ENCODE measurements around the gene LRRC42. TPM values are rescaled to one million over a fixed set of nuclear protein-coding genes. Genes with fewer than 3 reads are reported as not detected.

LRRC42 gene
- total and polyA plus RNA-seq, 9 of the 15 experiments (the other 6 are each of a cell fraction or from before 2014, with no cell fraction given): 17.3 to 51.9 (median 35.5) TPM

DNA sequence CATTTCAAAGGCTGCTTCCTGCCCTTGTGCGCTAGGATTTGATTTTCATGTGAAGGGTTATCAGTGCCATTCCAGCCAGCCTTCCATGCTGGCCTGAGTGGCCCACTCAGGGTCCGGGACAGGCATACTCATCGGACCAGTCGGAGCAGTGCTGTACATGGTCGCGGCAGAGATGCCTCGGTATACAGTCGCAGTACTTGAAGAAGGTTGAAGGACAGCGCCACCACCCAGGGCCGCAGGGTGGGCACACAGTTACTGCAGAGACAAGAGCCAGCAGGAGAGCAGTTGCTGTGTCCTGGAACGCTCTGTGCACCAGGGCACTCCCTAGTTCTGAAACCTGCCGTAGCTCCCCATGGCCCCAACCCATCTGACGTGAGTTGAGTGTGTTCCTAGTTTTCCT is 62.7 kb downstream of the LRRC42 start (continued):
- peak in 2 of 3 experiments; percentile 18 to 22; a peak in 2 of 6 replicates for TF ChIP-seq CTCF (IDR thresholded peaks at IDR 0.05 in 2 of 3, conservative IDR thresholded peaks at IDR 0.05 in 1 of 3; ENCODE audit: insufficient read depth in 2 of 3, low read depth in 1 of 3, low read length in 3 of 3)
- TF ChIP-seq, protein P1, sequence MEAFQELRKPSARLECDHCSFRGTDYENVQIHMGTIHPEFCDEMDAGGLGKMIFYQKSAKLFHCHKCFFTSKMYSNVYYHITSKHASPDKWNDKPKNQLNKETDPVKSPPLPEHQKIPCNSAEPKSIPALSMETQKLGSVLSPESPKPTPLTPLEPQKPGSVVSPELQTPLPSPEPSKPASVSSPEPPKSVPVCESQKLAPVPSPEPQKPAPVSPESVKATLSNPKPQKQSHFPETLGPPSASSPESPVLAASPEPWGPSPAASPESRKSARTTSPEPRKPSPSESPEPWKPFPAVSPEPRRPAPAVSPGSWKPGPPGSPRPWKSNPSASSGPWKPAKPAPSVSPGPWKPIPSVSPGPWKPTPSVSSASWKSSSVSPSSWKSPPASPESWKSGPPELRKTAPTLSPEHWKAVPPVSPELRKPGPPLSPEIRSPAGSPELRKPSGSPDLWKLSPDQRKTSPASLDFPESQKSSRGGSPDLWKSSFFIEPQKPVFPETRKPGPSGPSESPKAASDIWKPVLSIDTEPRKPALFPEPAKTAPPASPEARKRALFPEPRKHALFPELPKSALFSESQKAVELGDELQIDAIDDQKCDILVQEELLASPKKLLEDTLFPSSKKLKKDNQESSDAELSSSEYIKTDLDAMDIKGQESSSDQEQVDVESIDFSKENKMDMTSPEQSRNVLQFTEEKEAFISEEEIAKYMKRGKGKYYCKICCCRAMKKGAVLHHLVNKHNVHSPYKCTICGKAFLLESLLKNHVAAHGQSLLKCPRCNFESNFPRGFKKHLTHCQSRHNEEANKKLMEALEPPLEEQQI (IDR thresholded peaks at IDR 0.05): no peak
- TF ChIP-seq SIX5 (IDR thresholded peaks at IDR 0.05; ENCODE audit: borderline replicate concordance in 1 of 2, insufficient read depth in 1 of 2, low read depth in 1 of 2, low read length in 2 of 2): no peak
- no peak for TF ChIP-seq HIVEP1 (CRISPR knock-in tag; IDR thresholded peaks at IDR 0.05)
- no peak for TF ChIP-seq ILF3 (IDR thresholded peaks at IDR 0.05; ENCODE audit: borderline replicate concordance)
- TF ChIP-seq ZBTB7A (IDR thresholded peaks at IDR 0.05; ENCODE audit: borderline replicate concordance, control insufficient read depth, low read depth, low read length): no peak
- no peak for TF ChIP-seq SAP30 (IDR thresholded peaks at IDR 0.05; ENCODE audit: borderline replicate concordance, insufficient read depth, low read depth, low read length, poor library complexity, severe bottlenecking)
- TF ChIP-seq SETDB1 (IDR thresholded peaks at IDR 0.05; ENCODE audit: low read length): no peak
- TF ChIP-seq ZNF280A (IDR thresholded peaks at IDR 0.05; ENCODE audit: low read depth, partially characterized antibody): no peak
- TF ChIP-seq ZFP36 (IDR thresholded peaks at IDR 0.05; ENCODE audit: low read depth, low read length, partially characterized antibody): peak; percentile 7
- TF ChIP-seq JUNB (CRISPR knock-in tag; conservative IDR thresholded peaks at IDR 0.05): no peak
- no peak for TF ChIP-seq MCM2 (IDR thresholded peaks at IDR 0.05; ENCODE audit: low read depth)

Data from K562 (cell line).